Bronchial epithelial cell (primary cell): ENCODE results near the gene RNF10. TPM values are rescaled to one million over a fixed set of nuclear protein-coding genes. Genes with fewer than 3 reads are reported as not detected.

ENCODE experiments used
- DNase-seq: peaks from one replicate; pipeline ENCODE4 v3.0.0-alpha.2; 2010; ENCODE audit warnings: low read depth
- FAIRE-seq: peaks from 2 replicates; lab custom pipeline; 2011; peaks lifted over from hg19 to GRCh38; lab: Jason Lieb, UNC
- H3K27me3 ChIP-seq: 2 replicates; pipeline ENCODE4 v1.5.1; 2011; ENCODE audit warnings: low read length; ENCODE audit not compliant: control insufficient read depth, insufficient read depth
- H3K36me3 ChIP-seq: 2 replicates; pipeline ENCODE4 v1.5.1; 2011; ENCODE audit warnings: low read length; ENCODE audit not compliant: control insufficient read depth, insufficient read depth
- H3K4me3 ChIP-seq: 2 replicates; pipeline ENCODE4 v1.5.1; 2011; ENCODE audit warnings: mild to moderate bottlenecking, low read depth, low read length, control low read depth
- CTCF ChIP-seq: IDR thresholded peaks from 2 replicates; pipeline ENCODE4 v1.5.1; 2011; ENCODE audit warnings: mild to moderate bottlenecking, moderate library complexity, low read length, control low read depth, inconsistent platforms; ENCODE audit not compliant: insufficient read depth, severe bottlenecking
- total RNA-seq: library from RNA; depleted of rRNA; stranded (reverse); fragments of >200 nt; gene quantifications from 2 replicates; pipeline ENCODE4 v1.2.1, GENCODE V29; 2014

RNF10 gene
- total RNA-seq, 1 donor from 2014 or later, result 138 TPM

DNA sequence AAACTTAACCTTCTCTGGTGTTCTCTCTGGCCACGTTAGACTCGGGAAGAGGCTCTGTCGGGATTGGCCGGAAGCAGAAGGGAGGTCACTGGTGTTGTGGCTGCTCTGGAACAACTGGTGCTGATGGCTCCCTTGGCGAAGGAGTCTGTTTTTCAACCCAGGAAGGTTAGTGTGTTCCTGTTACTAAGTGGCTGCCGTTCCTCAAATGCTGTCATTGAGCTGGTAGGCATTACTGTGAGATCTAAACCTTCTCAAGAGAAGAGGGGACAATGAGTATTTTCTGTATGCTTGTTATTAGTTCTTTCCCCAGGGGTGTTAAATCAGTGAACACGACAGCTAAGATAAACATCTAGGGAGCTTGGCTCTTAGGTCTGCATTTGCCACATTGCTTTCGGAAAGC, 28.8 kb downstream of the RNF10 start:
- Histone ChIP-seq H3K4me3 (no peak overlapping the region), H3K36me3 (peaks cover 26% of the 10 kb centered on the region), H3K27me3 (no peaks in the 10 kb centered on the region)
- no peak for DNase-seq
- no peak for TF ChIP-seq CTCF
- no peak for FAIRE-seq

DNA sequence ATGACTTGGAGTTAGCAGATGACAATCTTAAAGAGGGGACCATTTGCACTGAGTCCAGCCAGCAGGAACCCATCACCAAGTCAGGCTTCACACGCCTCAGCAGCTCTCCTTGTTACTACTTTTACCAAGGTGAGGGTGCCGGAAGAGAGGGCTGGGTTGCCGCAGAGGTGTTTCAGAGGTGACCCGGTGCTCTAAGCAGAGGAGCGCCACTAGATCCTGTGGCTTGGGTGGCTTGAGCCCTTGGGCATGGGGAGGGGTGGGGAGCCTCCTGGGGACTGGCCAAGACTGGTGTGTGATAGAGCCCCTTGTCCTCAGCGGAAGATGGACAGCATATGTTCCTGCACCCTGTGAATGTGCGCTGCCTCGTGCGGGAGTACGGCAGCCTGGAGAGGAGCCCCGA, 29.3 kb downstream of the RNF10 start:
- Histone ChIP-seq H3K4me3 (no peak overlapping the region), H3K36me3 (peaks cover 25% of the 10 kb centered on the region), H3K27me3 (no peaks in the 10 kb centered on the region)
- DNase-seq, result no peak
- FAIRE-seq, result no peak
- TF ChIP-seq CTCF, result no peak

DNA sequence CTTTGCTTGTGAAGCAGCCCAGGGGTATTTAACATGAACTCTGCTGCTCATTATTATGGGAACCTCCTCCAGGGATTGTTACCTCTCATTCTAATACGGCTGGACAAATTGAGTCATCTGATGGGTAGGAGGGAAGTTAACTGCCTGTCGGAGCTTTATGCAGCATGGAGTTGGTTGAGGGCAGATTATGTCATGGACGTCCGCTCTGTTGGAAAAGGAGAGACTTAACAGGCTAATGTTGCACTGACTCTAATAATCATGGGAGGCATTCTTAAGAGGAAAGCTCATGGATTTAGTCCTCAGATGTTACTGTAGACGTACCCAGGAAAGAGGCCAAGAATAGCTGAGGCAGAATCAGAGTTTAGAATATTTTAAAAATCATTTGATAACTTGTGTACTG, 37.1 kb downstream of the RNF10 start:
- no peak for TF ChIP-seq CTCF
- FAIRE-seq, result no peak
- peaks cover 28% of the 10 kb centered on the region for H3K36me3 ChIP-seq

DNA sequence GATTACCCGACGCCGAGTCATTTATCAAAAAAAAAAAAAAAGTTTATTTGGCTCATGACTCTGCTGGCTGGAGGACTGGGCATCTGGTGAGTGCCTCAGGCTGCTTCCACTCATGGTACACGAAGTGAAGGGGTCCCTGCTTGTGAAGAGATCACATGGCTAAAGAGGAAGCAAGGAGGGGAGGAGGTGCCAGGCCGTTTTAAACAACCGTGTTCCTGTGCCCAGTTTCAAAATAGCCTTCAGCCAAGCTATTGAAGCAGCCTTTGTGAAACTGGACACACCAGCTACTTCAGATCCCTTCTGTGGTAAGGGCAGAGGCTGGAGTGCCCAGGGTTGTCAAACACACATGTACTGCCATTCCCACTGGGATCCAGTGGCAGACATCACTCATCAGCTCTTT, 39.4 kb downstream of the RNF10 start:
- Histone ChIP-seq H3K27me3 (no peaks in the 10 kb centered on the region), H3K4me3 (no peak overlapping the region), H3K36me3 (peaks cover 27% of the 10 kb centered on the region)
- TF ChIP-seq CTCF, result no peak
- DNase-seq, result no peak
- FAIRE-seq, result no peak

More for the DNA sequence above, 37.1 kb downstream of the RNF10 start:
- Histone ChIP-seq H3K4me3 (no peak overlapping the region), H3K27me3 (no peaks in the 10 kb centered on the region)
- DNase-seq, result no peak

DNA sequence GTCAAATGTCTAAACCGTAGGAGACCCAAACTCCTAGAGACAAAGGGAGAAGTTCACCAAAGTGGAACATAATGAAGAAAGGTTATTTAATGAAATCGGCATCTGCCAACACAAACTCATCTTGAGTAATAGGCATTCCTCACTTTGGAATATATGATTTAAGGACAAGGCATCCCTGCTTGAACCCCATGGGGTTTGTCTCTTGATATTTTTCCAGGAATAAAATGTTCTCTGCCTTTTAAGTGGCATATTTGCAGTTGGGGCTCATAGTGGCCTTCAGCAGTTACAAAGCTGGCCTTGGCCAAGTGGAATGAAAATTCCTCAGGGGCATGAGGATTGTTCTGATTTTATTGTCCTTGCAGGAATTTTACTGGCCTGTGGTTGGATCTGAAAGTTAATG, 40.0 kb downstream of the RNF10 start:
- no peak for DNase-seq
- H3K36me3 ChIP-seq, result peaks cover 25% of the 10 kb centered on the region
- no peak for TF ChIP-seq CTCF
- no peak for FAIRE-seq
- no peak overlapping the region for H3K4me3 ChIP-seq
- no peaks in the 10 kb centered on the region for H3K27me3 ChIP-seq

- DNase-seq (no peak), FAIRE-seq (no peak)
- Histone ChIP-seq H3K27me3 (no peaks in the 10 kb centered on the region), H3K4me3 (no peak overlapping the region), H3K36me3 (peaks cover 9% of the 10 kb centered on the region)
- no peak for TF ChIP-seq CTCF
Measured at GRCh38 chr12:120579179-120579578, 45.0 kb downstream of the RNF10 start.
